ENCODE measurements around the gene NDUFAF5.
A peak's percentile ranks its signal among the peaks of the same experiment; 100 is the strongest.

The NDUFAF5 gene

GRCh38 chr20:13791540-13792459 lies 7.0 kb downstream of the NDUFAF5 start:
- Mint-ChIP-seq H3K27me3 (no peaks in the 10 kb centered on the region), H3K4me1 (peaks cover 16% of the 10 kb centered on the region), H3K36me3 (peaks cover 27% of the 10 kb centered on the region), H3K4me3 (no peak overlapping the region), H3K27ac (no peak overlapping the region), H3K9me3 (no peaks in the 10 kb centered on the region)
- DNase-seq (ENCODE audit: low spot score in 2 of 2) (no peak), ATAC-seq (ENCODE audit: low read depth) (no peak)

GRCh38 chr20:13793001-13793400 lies 8.2 kb downstream of the NDUFAF5 start:
- ATAC-seq (ENCODE audit: low read depth) (no peak), DNase-seq (ENCODE audit: low spot score in 2 of 2) (no peak)
- Mint-ChIP-seq H3K36me3 (peaks cover 31% of the 10 kb centered on the region), H3K9me3 (no peaks in the 10 kb centered on the region), H3K4me1 (peaks cover 12% of the 10 kb centered on the region), H3K4me3 (no peak overlapping the region), H3K27ac (no peak overlapping the region), H3K27me3 (no peaks in the 10 kb centered on the region)

- Mint-ChIP-seq H3K27ac (no peak overlapping the region), H3K4me1 (peaks cover 11% of the 10 kb centered on the region), H3K4me3 (no peak overlapping the region), H3K27me3 (no peaks in the 10 kb centered on the region), H3K36me3 (peaks cover 32% of the 10 kb centered on the region), H3K9me3 (no peaks in the 10 kb centered on the region)
- DNase-seq (ENCODE audit: low spot score in 2 of 2): no peak
- no peak for ATAC-seq (ENCODE audit: low read depth)
Measured at GRCh38 chr20:13794667-13795066, 9.8 kb downstream of the NDUFAF5 start.

GRCh38 chr20:13799040-13799439 lies 14.2 kb downstream of the NDUFAF5 start:
- no peak for ATAC-seq (ENCODE audit: low read depth)
- peaks cover 23% of the 10 kb centered on the region for H3K36me3 Mint-ChIP-seq
- H3K9me3 Mint-ChIP-seq: no peaks in the 10 kb centered on the region
- H3K27ac Mint-ChIP-seq: no peak overlapping the region
- H3K27me3 Mint-ChIP-seq: no peaks in the 10 kb centered on the region
- no peak for DNase-seq (ENCODE audit: low spot score in 2 of 2)
- no peak overlapping the region for H3K4me3 Mint-ChIP-seq
- no peaks in the 10 kb centered on the region for H3K4me1 Mint-ChIP-seq

- no peaks in the 10 kb centered on the region for H3K9me3 Mint-ChIP-seq
- H3K36me3 Mint-ChIP-seq: peaks cover 25% of the 10 kb centered on the region
- H3K27me3 Mint-ChIP-seq: no peaks in the 10 kb centered on the region
- H3K4me1 Mint-ChIP-seq: no peaks in the 10 kb centered on the region
- DNase-seq (ENCODE audit: low spot score in 2 of 2) (no peak), ATAC-seq (ENCODE audit: low read depth) (no peak)
- H3K27ac Mint-ChIP-seq: no peak overlapping the region
- no peak overlapping the region for H3K4me3 Mint-ChIP-seq
Measured at GRCh38 chr20:13799974-13800373, 15.1 kb downstream of the NDUFAF5 start.

GRCh38 chr20:13800728-13801134 lies 15.9 kb downstream of the NDUFAF5 start:
- Mint-ChIP-seq H3K4me3 (no peak overlapping the region), H3K36me3 (peaks cover 25% of the 10 kb centered on the region), H3K27me3 (no peaks in the 10 kb centered on the region), H3K4me1 (no peaks in the 10 kb centered on the region), H3K9me3 (no peaks in the 10 kb centered on the region), H3K27ac (no peak overlapping the region)
- DNase-seq (ENCODE audit: low spot score in 2 of 2): no peak
- ATAC-seq (ENCODE audit: low read depth): no peak

- Mint-ChIP-seq H3K27ac (no peak overlapping the region), H3K4me3 (no peak overlapping the region), H3K4me1 (no peaks in the 10 kb centered on the region), H3K27me3 (no peaks in the 10 kb centered on the region), H3K36me3 (peaks cover 15% of the 10 kb centered on the region), H3K9me3 (no peaks in the 10 kb centered on the region)
- no peak for ATAC-seq (ENCODE audit: low read depth)
- no peak for DNase-seq (ENCODE audit: low spot score in 2 of 2)
Measured at GRCh38 chr20:13809373-13809772, 24.5 kb downstream of the NDUFAF5 start.

- Mint-ChIP-seq H3K27ac (no peak overlapping the region), H3K4me1 (no peaks in the 10 kb centered on the region), H3K36me3 (peaks cover 14% of the 10 kb centered on the region), H3K9me3 (no peaks in the 10 kb centered on the region), H3K27me3 (no peaks in the 10 kb centered on the region), H3K4me3 (no peak overlapping the region)
- DNase-seq (ENCODE audit: low spot score in 2 of 2) (no peak), ATAC-seq (ENCODE audit: low read depth) (no peak)
Measured at GRCh38 chr20:13809855-13810254, 25.0 kb downstream of the NDUFAF5 start.

GRCh38 chr20:13810446-13810845 lies 25.6 kb downstream of the NDUFAF5 start:
- Mint-ChIP-seq H3K9me3 (no peaks in the 10 kb centered on the region), H3K27ac (no peak overlapping the region), H3K27me3 (no peaks in the 10 kb centered on the region), H3K4me3 (no peak overlapping the region), H3K36me3 (peaks cover 13% of the 10 kb centered on the region), H3K4me1 (no peaks in the 10 kb centered on the region)
- no peak for DNase-seq (ENCODE audit: low spot score in 2 of 2)
- ATAC-seq (ENCODE audit: low read depth): no peak

- H3K27me3 Mint-ChIP-seq: no peaks in the 10 kb centered on the region
- peaks cover 22% of the 10 kb centered on the region for H3K36me3 Mint-ChIP-seq
- ATAC-seq (ENCODE audit: low read depth) (no peak), DNase-seq (ENCODE audit: low spot score in 2 of 2) (no peak)
- H3K9me3 Mint-ChIP-seq: no peaks in the 10 kb centered on the region
- H3K27ac Mint-ChIP-seq: peak overlapping the region; percentile 24
- H3K4me3 Mint-ChIP-seq: no peak overlapping the region
- H3K4me1 Mint-ChIP-seq: no peaks in the 10 kb centered on the region
Measured at GRCh38 chr20:13813910-13814309, 29.1 kb downstream of the NDUFAF5 start.

- Mint-ChIP-seq H3K4me1 (no peaks in the 10 kb centered on the region), H3K9me3 (no peaks in the 10 kb centered on the region), H3K27me3 (no peaks in the 10 kb centered on the region), H3K27ac (peak overlapping the region; percentile 15), H3K4me3 (no peak overlapping the region), H3K36me3 (peaks cover 22% of the 10 kb centered on the region)
- no peak for ATAC-seq (ENCODE audit: low read depth)
- DNase-seq (ENCODE audit: low spot score in 2 of 2): no peak
Measured at GRCh38 chr20:13814672-13815071, 29.8 kb downstream of the NDUFAF5 start.

GRCh38 chr20:13816757-13817156 lies 31.9 kb downstream of the NDUFAF5 start:
- DNase-seq (ENCODE audit: low spot score in 2 of 2): no peak
- Mint-ChIP-seq H3K27me3 (no peaks in the 10 kb centered on the region), H3K4me1 (no peaks in the 10 kb centered on the region), H3K36me3 (peaks cover 22% of the 10 kb centered on the region), H3K4me3 (no peak overlapping the region), H3K9me3 (no peaks in the 10 kb centered on the region), H3K27ac (no peak overlapping the region)
- no peak for ATAC-seq (ENCODE audit: low read depth)

- Mint-ChIP-seq H3K27me3 (no peaks in the 10 kb centered on the region), H3K9me3 (no peaks in the 10 kb centered on the region), H3K4me1 (no peaks in the 10 kb centered on the region), H3K36me3 (peaks cover 22% of the 10 kb centered on the region), H3K27ac (peak overlapping the region; percentile 67), H3K4me3 (no peak overlapping the region)
- no peak for ATAC-seq (ENCODE audit: low read depth)
- DNase-seq (ENCODE audit: low spot score in 2 of 2): no peak
Measured at GRCh38 chr20:13817342-13817741, 32.5 kb downstream of the NDUFAF5 start.

GRCh38 chr20:13819885-13820645 lies 35.2 kb downstream of the NDUFAF5 start:
- peak in 1 of 2 donors; percentile 11 for DNase-seq (ENCODE audit: low spot score in 2 of 2)
- H3K4me1 Mint-ChIP-seq: no peaks in the 10 kb centered on the region
- peaks cover 13% of the 10 kb centered on the region for H3K36me3 Mint-ChIP-seq
- no peak overlapping the region for H3K27ac Mint-ChIP-seq
- ATAC-seq (ENCODE audit: low read depth): peak; percentile 51
- H3K27me3 Mint-ChIP-seq: peaks cover 5% of the 10 kb centered on the region
- H3K4me3 Mint-ChIP-seq: no peak overlapping the region
- no peaks in the 10 kb centered on the region for H3K9me3 Mint-ChIP-seq

Measured in memory B cell (primary cell).